Adrenal gland (tissue), 12 donors: ENCODE results near the gene ROS1. TPM values are rescaled to one million over a fixed set of nuclear protein-coding genes. Genes with fewer than 3 reads are reported as not detected.

Experiments
- DNase-seq, 7 donors: peaks; one replicate each; pipeline ENCODE4 v3.0.0-alpha.2; 2019 to 2020
- H3K27ac ChIP-seq, 5 donors: fragments of 200-600 bp; sonication (generic) in 4 of 5; 1 replicate in 3 of 5; 2 replicates in 2 of 5; pipeline versions ENCODE4 v1.5.1 to v1.8.0; 2016 to 2020; ENCODE audit warnings: mild to moderate bottlenecking in 1 of 5
- H3K27me3 ChIP-seq: fragments of 200-600 bp; 2 replicates; pipeline ENCODE4 v1.8.0; 2021
- H3K36me3 ChIP-seq, 2 donors: fragments of 200-600 bp; replicated peaks in 1 of 2; 1 replicate in 1 of 2; 2 replicates in 1 of 2; pipeline versions ENCODE4 v1.5.1 to v1.8.0; 2018 to 2022
- H3K4me1 ChIP-seq, 2 donors: fragments of 200-600 bp; replicated peaks in 1 of 2; 1 replicate in 1 of 2; 2 replicates in 1 of 2; pipeline versions ENCODE4 v1.5.1 to v1.8.0; 2018 to 2021
- H3K4me3 ChIP-seq, 4 donors: fragments of 200-600 bp; sonication (generic) in 3 of 4; one replicate each; pipeline ENCODE4 v1.5.1; 2016 to 2018
- H3K9me3 ChIP-seq, 3 donors: fragments of 200-600 bp; sonication (generic) in 1 of 3; replicated peaks in 1 of 3; 1 replicate in 2 of 3; 2 replicates in 1 of 3; pipeline versions ENCODE4 v1.5.1 to v1.8.0; 2016 to 2021
- CTCF ChIP-seq, 6 experiments: fragments of 450-650 bp in 4 of 6; fragments of 200-600 bp in 2 of 6; sonication (generic) in 1 of 6; IDR thresholded peaks; 1 replicate in 5 of 6; 2 replicates in 1 of 6; pipeline versions ENCODE4 v1.5.1 to v1.8.0; 2016 to 2021; ENCODE audit warnings: antibody characterized with exemption in 6 of 6, mild to moderate bottlenecking in 2 of 6, moderate library complexity in 1 of 6
- POLR2A ChIP-seq, 2 donors: fragments of 450-650 bp; IDR thresholded peaks; one replicate each; pipeline ENCODE4 v1.6.1; 2017; ENCODE audit warnings: antibody characterized with exemption in 2 of 2, mild to moderate bottlenecking in 2 of 2, moderate library complexity in 1 of 2
- WGBS, 4 donors: extraction: QIAGEN DNeasy Blood & Tissue Kit in 2 of 4; methylation state at CpG; one replicate each; pipeline versions ENCODE4 v1.1.5 to v1.1.7; 2013 to 2017; 5-methylcytosine and 5-hydroxymethylcytosine counted together
- intact Hi-C, 2 donors: fragments of 100-400 bp; cut with DNase I; formaldehyde crosslinking; loops; one replicate each; pipeline versions ENCODE4 v1.14.1 to v1.15.0; 2022 to 2023
- polyA plus RNA-seq, 3 donors: library from polyadenylated mRNA; stranded (reverse); fragments of 200-250 nt in 2 of 3; fragments of 350-450 nt in 1 of 3; fragmentation: Illumina TruSeq in 1 of 3; extraction: RNeasy Lipid Tissue Mini Kit (QIAGEN cat#74804) in 1 of 3; gene quantifications; one replicate each; pipeline ENCODE4 v1.2.3, GENCODE V29; 2013 to 2014
- total RNA-seq, 9 donors: library from RNA; depleted of rRNA in 4 of 9; stranded (reverse); fragments of >200 nt in 4 of 9; fragments of 120-200 nt in 1 of 9; fragmentation: NEBNext Ultra II Directional in 1 of 9; extraction: Animal tissue kit (Norgen Biotek cat#: 25700) in 1 of 9; gene quantifications; one replicate each; pipeline versions ENCODE4 v1.1.0 to v1.2.4, GENCODE V29; 2013 to 2023
- donor health status: healthy with polysubstance abuse.
- donor health status: Bipolar disorder and iron deficiency.
- donor health status: DM: yes; HTN: yes; CAD: no.
- donor health status: DM: no; HTN: no; CAD: no.
- donor health status: DM: no; HTN: no; CAD: no.
- donor health status: DM: yes; HTN: yes; CAD: no.

ROS1 gene
- total and polyA plus RNA-seq, 12 donors: under 0.01 to 0.11 (median 0.08) TPM; not detected in 9

- H3K27me3 ChIP-seq: no peaks in the 10 kb centered on the region
- no peak for DNase-seq
- H3K4me3 ChIP-seq: no peak overlapping the region
- WGBS, 4 donors: 89 to 95% (median 90%) methylated on average over 4 to 7 of the region's 7 CpGs
- H3K9me3 ChIP-seq: no peaks in the 10 kb centered on the region
- intact Hi-C loops: no loop called here
- TF ChIP-seq POLR2A (IDR thresholded peaks at IDR 0.05): no peak
- no peak for TF ChIP-seq CTCF (IDR thresholded peaks at IDR 0.05)
- no peaks in the 10 kb centered on the region for H3K4me1 ChIP-seq
- no peak overlapping the region for H3K27ac ChIP-seq
- H3K36me3 ChIP-seq: no peaks in the 10 kb centered on the region
Measured at GRCh38 chr6:117329926-117330325, 95.8 kb downstream of the ROS1 start.

GRCh38 chr6:117328500-117328899, 97.2 kb downstream of the ROS1 start:
- 76 to 86% (median 78%) methylated on average over 4 of the region's 4 CpGs for WGBS, 4 donors
- Histone ChIP-seq H3K9me3 (no peaks in the 10 kb centered on the region), H3K27ac (no peak overlapping the region), H3K4me1 (no peaks in the 10 kb centered on the region), H3K27me3 (no peaks in the 10 kb centered on the region), H3K36me3 (no peaks in the 10 kb centered on the region), H3K4me3 (no peak overlapping the region)
- intact Hi-C loops: no loop called here
- DNase-seq: no peak
- TF ChIP-seq POLR2A (IDR thresholded peaks at IDR 0.05) (no peak), CTCF (IDR thresholded peaks at IDR 0.05) (no peak)

- H3K4me1 ChIP-seq: no peaks in the 10 kb centered on the region
- TF ChIP-seq POLR2A (IDR thresholded peaks at IDR 0.05) (no peak), CTCF (IDR thresholded peaks at IDR 0.05) (no peak)
- no peak overlapping the region for H3K4me3 ChIP-seq
- no peaks in the 10 kb centered on the region for H3K36me3 ChIP-seq
- H3K27me3 ChIP-seq: no peaks in the 10 kb centered on the region
- intact Hi-C loops: no loop called here
- no peak for DNase-seq
- no peak overlapping the region for H3K27ac ChIP-seq
- H3K9me3 ChIP-seq: no peaks in the 10 kb centered on the region
Measured at GRCh38 chr6:117328005-117328389, 97.7 kb downstream of the ROS1 start.

- no peak overlapping the region for H3K27ac ChIP-seq
- H3K9me3 ChIP-seq: no peaks in the 10 kb centered on the region
- H3K4me1 ChIP-seq: no peaks in the 10 kb centered on the region
- no peak overlapping the region for H3K4me3 ChIP-seq
- WGBS, 4 donors: 77 to 87% (median 82%) methylated on average over 8 of the region's 8 CpGs
- no peak for DNase-seq
- TF ChIP-seq POLR2A (IDR thresholded peaks at IDR 0.05) (no peak), CTCF (IDR thresholded peaks at IDR 0.05) (no peak)
- no peaks in the 10 kb centered on the region for H3K36me3 ChIP-seq
- intact Hi-C loops: no loop called here
- no peaks in the 10 kb centered on the region for H3K27me3 ChIP-seq
Measured at GRCh38 chr6:117327149-117328004, 98.4 kb downstream of the ROS1 start.
